C4-2B (cell line): ENCODE measurements around the gene TRMT112.

Experiments used
- CTCF ChIP-seq: fragments of 450-650 bp; conservative IDR thresholded peaks from 2 replicates; pipeline ENCODE4 v1.5.1; 2017; ENCODE audit warnings: mild to moderate bottlenecking
- ZFX ChIP-seq: fragments of 450-650 bp; IDR thresholded peaks from 2 replicates; pipeline ENCODE4 v1.6.1; 2017

DNA sequence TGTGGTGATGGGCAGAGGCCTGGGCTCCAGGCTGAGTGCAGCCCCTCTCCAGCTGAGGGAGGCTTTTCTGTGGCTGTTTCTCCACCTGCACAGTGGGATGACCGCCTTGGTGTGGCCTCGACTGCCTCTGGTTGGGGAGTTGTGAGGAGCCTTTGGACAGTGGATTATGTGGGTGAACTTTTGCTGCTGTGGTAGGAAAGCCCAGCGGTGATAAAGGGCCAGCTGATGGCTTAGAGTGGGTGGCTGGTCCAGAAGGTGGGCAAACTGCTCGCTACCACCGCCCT lies 13.4 kb downstream of the TRMT112 start:
- TF ChIP-seq CTCF (no peak), ZFX (no peak)
